Measurements from ENCODE around the gene SH3PXD2B. TPM values are rescaled to one million over a fixed set of nuclear protein-coding genes. Genes with fewer than 3 reads are reported as not detected.

The SH3PXD2B gene
- total RNA-seq, 1 donor from 2014 or later: 0.14 TPM

DNA sequence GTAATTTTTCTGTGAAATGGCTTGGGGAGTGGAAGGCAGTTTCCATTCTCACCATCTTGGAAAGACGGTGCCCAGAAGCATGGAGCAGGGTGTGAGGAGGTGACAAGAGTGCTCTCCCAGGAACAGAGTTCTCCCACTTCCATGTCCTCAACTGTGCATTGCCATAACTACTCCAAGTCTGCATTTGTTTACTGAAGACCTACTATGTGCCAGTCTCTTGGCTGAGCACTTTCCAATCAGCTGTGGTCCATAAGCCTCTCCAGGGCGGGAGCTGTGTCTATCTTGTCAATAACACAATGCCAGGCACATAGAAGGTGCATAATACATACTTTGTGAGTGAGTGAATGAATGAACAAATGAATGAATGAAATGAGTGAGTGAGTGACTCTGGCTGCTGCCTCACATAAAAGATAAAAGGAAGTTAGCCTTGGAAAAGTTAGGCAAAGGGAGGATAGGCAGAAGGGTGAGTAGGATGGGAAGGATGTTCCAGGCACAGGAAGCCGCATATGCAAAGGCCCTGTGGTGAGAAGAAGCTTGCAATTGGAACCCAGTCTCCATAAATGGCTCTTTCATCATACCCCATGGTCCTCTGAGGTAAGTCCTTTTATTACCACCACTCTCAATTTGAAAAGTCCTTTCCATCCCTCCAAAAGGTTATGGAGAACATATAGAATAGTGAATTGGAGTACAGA is 31.3 kb upstream of the SH3PXD2B start:
- intact Hi-C loops (cut with micrococcal nuclease): no loop called here

DNA sequence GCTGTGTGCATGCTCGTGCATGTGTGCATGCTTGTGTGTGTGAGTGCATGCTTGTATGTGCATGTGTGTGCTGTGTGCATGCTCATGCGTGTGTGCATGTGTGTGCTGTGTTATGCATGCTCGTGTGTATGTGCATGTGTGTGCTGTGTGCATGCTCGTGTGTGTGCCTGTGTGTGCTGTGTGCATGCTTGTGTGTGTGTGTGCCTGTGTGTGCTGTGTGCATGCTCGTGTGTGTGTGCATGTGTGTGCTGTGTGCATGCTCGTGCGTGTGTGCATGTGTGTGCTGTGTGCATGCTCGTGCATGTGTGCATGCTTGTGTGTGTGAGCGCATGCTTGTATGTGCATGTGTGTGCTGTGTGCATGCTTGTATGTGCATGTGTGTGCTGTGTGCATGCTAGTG is 30.3 kb upstream of the SH3PXD2B start:
- intact Hi-C loops (cut with micrococcal nuclease): no loop called here

DNA sequence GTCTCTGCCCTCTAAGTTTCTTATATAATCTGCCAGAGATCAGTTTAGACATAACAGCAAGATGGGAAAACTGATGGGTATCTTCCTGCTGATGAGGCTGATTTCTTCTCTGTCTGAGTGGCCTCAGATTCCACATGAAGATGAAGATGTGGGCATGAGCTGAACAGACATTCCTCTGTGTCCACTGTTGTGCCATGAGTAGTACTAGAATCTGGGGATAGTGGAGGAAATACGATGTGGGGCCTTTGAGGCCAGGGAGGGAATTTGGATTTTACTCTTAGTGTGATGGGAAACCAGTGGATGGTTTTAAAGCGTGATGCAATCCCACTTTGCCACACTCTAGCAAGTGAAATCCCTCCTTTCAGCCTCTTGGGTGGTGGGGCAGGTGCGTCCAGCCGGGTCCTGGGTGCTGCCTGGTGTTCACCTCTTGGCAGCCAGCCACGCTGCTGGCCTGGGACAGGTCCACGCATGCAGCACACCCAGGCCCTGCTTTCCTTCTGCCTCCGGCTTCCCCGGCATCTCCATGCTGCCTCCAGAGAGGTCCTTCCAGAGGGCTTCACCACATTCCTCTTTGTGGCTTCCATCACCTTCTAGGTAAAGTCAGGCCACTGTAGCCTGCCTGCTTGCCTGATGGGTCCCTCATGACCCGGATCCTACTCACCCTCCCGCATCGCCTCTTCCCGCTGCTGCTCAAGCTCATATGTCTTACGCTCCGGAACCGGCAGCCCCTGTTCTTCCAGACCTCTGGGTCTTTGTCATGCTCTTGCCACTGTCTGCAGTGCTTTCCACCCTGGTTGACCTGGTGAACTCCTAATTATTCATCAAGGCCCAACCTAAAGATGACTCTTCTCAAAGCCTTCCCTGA is 28.1 kb upstream of the SH3PXD2B start:
- intact Hi-C loops (cut with micrococcal nuclease): no loop called here

DNA sequence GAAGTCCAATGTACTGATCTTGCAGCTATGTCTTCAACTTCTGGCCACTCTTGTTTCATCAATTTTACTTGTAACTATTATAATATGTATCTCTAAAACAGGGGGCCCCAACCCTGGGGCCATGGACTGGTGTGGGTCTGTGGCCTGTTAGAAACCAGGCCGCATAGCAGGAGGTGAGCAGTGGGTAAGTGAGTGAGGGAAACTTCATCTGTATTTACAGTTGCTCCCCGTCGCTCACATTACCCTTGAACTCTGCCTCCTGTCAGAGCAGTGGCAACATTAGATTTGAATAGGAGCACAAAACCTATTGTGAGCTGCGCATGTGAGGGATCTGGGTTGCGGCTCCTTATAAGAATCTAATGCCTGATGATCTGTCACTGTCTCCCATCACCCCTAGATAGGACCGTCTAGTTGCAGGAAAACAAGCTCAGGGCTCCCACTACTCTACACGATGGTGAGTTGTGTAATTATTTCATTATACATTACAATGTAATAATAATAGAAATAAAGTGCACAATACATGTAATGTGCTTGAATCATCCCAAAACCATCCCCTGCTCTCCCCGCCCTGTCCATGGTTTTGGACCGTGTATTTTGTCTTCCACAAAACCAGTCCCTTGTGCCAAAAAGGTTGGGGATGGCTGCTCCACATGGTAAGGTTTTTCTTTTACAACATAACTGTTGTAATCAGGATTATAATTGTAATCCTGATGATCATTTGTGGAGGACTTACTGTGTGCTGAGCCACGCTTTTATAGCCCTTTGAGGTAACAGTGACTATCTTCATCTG is 26.9 kb upstream of the SH3PXD2B start:
- intact Hi-C loops (cut with micrococcal nuclease): no loop called here

DNA sequence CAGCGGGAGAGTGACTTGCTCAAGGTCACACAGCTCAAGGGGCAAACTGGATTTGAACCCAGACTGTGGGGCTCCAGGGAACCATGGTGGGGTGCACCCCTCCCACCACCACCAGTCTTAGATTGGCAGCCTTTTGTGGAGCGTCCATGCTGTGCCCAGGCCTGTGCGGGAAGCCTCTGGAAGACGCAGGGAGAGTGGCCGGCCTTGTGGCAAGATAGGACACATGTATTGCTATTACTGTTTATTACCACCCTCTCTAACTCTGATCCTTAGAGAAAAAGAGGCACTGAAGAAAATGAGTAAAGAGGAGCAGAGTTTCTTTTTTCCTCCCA is 25.4 kb upstream of the SH3PXD2B start:
- intact Hi-C loops (cut with micrococcal nuclease): loop anchor here (1.0 to 10.0 kb wide), 2 partner anchors 218 to 475 kb away; partner anchors contain the start of gene RPL26L1

DNA sequence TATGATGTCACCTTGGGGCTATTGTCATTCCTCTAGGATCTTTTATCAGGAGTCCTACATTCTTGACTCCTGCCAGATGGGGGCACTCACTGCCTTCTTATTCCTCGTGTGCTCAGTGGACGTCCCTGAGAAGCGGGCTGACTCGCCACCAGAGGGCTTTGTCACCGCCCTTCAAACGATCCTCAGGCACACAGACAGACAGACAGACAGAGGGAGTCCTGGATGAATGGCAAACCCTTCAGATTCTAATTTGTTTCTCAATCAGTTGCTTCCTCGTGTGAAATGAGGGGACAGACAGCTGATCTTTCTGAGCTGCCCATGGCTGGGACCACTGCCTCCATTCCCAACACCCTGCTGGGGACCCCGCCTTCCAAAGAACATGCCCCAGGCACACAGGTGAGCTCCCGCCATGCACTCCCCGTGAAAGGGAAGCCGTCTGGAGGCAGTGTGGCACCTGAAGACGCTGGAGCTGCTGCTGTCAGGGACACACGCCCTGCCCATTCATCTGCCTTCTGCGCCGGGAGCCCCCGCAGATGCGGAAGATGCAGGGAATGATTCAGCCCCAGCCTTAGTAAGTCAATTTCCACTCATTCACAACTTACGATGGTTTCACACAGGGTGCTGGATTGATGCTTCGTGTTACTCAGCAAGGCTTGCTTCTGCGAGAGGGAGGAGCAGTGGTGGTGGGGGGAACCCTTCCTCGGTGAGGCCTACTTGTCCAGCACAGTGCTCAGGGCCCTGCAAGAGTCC is 24.9 kb upstream of the SH3PXD2B start:
- intact Hi-C loops (cut with micrococcal nuclease): loop anchor here (1.0 to 10.0 kb wide), 2 partner anchors 218 to 476 kb away; partner anchors contain the start of gene RPL26L1

DNA sequence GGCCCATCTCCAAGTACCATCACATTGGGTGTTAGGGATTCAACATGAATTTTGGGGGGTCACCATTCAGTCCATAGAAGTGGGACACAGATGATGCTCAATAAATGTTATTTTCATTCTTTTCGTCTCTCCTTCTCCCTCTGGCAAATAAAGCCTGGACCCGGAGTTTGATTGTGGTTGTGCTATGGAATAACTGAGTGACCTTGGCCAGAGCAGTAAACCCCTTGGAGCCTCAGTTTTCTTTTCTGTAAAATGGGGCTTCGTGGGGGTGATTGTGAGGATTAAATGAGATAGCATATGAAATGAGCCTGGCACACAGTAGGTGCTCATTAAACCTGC is 24.3 kb upstream of the SH3PXD2B start:
- intact Hi-C loops (cut with micrococcal nuclease): loop anchor here (1.0 to 10.0 kb wide), 2 partner anchors 219 to 476 kb away; partner anchors contain the start of gene RPL26L1

DNA sequence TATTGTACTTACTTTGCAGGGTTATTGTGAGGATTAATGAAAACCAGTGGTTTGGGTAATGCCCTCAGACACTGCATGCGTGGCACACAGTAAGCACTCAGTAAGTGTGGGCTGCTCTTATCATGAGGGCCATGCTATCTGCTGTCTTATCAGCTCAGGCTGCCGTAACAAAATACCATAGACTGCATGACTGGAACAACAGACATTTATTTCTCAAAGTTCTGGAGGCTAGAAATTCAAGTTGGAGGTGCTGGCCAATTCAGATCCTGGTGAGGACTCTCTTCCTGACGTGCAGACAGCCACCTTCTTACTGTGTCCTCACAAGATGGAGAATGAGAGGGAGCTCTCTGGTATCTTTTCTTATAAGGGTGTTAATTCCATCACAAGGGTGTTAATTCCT is 23.9 kb upstream of the SH3PXD2B start:
- intact Hi-C loops (cut with micrococcal nuclease): loop anchor here (10.0 kb wide), 1 partner anchor 477 kb away; the partner anchor contains the start of gene RPL26L1

DNA sequence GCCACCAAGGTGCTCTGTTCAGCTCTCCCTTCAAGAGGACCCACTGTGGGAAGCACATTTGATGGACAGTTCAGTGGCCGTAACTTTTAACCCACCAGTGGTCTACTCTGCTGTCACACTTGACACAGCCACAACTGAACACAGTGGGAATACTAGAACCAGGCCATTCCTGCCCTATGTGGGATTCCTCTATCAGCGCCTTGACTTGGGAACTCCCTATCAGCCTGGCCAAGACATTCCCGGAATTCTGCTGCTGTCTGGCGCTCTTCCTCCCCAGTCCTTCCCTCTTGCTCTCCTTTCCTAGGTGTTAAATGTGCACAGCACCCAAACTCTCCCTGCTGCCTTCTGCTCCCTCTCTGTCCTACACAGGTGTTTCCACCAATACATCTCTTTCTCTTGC is 23.1 kb upstream of the SH3PXD2B start:
- intact Hi-C loops (cut with micrococcal nuclease): loop anchor here (10.0 kb wide), 1 partner anchor 477 kb away; the partner anchor contains the start of gene RPL26L1

DNA sequence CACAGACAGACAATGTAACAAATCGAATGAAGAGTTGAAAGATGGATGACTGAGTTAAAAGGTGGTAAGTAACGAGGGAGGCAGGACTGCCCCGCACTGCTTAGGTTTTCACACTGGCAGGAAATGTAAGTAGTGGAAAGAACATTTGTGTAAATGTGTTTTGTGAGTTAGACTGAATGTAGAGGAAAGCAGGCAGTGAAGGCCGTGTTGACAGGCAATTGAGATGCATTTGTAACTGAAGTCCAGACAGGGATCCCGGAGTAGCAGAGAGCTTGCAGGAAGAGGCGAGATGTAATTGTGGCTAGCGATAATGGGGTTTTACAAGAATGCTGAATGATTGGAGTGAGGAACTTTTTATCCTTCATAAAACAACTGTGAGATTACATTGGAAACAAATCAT is 20.0 kb upstream of the SH3PXD2B start:
- intact Hi-C loops (cut with micrococcal nuclease): loop anchor here (10.0 kb wide), 1 partner anchor 481 kb away; the partner anchor contains the start of gene RPL26L1

DNA sequence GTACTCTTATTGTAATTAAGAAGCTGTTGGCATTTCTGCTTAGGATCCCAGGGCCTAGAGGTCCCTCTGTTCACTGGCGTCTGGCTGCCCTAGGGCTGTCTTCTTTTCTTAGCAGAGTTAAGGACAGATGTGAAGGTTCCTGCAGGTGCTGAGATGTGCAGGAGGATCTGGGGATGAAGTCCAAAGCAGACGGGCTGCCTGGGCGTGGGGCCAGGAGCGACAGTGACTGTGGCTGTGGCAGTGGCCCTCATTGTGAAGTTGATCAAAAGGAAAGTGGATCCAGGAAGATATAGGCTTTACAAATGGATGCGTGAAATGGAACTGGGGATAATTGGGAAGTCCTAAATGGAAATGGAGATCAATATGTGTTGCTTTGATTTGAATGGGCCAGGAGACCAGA is 19.1 kb upstream of the SH3PXD2B start:
- intact Hi-C loops (cut with micrococcal nuclease): loop anchor here (10.0 kb wide), 1 partner anchor 481 kb away; the partner anchor contains the start of gene RPL26L1

DNA sequence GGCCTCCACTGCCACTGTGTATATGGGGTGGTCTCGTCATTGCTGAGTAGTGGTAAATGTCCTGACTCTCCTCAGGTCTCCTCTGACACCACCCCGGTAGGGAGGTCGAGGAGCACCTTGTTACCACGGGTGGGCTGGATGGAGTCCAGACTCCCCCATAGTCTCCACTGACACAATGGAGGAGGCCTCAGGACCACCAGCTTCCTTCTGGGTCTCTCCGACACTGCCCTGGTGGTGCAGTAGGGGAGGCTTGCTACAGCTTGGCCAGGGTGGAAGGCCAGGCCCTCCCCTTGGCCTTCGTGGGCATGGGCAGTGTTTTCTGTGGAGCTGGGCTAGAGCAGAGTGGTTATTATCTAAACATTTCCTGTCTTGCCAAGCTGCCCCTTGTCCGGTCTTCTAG is 15.4 kb upstream of the SH3PXD2B start:
- intact Hi-C loops (cut with micrococcal nuclease): loop anchor here (10.0 kb wide), 1 partner anchor 485 kb away; the partner anchor contains the start of gene RPL26L1

DNA sequence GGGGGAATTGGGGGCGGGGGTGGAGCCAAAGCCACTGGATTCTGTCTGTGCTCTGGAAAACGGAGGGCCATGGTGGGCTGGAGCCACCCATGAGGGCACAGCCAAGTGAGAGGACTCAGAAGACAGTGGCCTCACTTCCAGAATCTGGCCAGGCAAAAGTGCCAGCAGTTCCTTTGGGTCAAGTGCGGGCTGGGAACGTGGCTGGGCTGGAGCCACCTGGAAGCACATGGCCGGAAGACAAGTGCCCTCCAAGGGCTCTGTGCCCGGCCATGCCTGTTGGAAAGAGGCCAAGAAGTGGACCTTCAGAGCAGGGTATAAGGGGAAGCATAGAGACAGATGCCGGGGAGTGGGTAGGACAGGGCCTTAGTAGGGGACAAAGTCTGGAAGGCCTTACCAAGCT is 11.7 kb upstream of the SH3PXD2B start:
- intact Hi-C loops (cut with micrococcal nuclease): no loop called here

DNA sequence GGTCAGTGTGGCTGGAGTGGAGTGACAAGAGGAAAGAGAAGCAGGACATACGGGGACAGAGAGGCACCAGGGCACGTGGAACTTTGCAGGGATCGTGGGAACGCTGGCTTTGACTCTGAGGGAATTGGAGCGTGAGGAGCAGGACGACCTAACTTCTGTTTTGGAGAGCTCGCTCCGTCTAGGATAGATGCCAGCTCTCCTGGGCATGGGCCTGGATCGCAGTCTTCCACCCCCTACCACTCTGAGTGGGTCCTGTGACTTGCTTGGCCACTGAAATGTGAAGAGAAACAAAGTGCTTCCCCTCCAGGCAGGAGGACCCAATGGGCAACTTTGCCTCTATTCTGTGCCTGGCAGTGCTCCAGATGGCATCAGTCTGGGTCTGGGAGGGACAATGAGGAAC is 8.7 kb upstream of the SH3PXD2B start:
- intact Hi-C loops (cut with micrococcal nuclease): no loop called here

DNA sequence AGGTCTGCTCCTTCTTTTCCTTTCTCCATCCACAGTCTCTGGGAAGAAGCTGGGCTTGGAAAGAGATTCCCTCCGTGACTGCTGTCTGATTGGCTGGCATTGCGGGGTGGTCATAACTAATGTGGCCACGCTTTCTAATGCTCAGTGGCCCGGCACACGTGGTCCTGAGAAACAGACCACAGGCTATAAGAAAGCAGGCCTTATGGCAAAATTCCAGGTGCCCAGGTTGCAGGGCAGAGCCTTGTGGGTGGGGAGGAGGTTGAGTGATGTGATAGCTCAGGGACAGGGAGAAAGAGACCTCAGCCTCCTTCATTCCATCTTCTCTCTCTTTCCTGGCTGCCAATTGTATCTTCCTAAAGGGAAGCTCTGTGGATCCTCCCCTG is 5.4 kb upstream of the SH3PXD2B start:
- intact Hi-C loops (cut with micrococcal nuclease): no loop called here

DNA sequence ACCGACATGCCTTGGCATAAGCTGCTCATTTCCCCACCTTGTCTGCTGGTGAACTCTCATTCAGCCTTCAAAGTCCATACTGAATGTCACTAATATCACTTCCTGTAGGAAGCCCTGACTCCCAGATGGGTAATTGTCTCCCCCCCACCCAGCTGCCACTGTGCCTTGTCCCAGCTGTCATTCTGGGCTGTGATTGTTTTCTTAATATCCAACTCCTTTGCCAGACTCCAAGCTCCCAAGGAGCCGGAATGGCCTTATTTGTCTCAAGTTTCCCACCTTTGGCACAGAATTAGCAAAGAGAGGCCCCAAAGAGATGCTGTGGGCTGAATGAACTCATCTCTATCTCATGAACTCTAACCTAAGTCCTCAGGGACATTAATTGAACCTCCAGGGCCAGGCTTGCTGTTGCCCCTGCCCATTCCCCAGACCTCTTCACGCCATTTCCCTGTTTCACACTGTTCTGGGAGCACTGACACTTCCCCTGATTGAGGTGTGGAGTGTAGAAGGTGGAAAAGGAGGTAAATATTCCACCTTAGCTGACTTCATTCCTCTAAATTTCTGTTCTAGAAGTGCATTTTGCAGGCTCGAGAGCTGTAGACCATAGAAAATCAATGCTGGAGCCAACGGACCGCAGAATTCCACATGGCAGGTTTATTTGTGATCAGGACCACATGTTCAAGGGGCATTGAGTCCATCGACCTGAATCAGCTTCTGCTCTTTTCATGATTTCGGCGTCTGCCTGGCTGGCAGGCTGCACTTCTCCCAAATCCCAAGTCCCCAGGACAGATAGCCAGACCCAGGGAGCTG is 4.9 kb upstream of the SH3PXD2B start:
- intact Hi-C loops (cut with micrococcal nuclease): no loop called here

DNA sequence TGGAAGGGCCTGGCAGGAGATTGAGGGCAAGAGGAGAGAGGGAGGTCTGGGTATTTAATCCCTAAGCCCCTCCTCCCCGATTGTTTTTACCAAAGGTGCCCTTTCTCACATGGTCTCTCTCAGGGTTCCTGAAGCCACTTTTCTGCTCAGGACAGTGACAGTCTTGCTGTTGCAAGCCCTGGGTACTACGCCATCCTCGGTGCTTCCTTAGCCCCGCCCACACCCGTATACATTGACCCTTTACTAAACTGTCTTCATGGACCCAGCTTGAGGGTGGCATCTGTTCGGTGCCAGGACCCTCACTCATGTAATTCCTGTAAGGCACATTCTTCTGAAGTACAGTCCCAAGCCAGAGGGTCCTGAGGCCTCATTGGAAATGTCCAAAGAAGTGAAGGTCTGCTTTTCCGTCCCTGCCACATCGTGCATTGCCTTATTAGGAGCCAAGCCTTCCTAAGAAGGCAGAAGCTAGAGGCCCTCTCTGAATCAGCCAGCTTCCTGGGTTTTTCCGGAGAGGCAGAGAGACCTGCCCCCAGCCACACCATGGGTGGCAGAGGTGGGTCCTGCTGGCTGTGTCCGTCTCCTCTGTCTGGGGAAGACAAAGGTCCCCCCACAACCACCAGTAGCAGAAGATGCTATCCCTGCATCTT is 1.9 kb upstream of the SH3PXD2B start:
- intact Hi-C loops (cut with micrococcal nuclease): no loop called here

DNA sequence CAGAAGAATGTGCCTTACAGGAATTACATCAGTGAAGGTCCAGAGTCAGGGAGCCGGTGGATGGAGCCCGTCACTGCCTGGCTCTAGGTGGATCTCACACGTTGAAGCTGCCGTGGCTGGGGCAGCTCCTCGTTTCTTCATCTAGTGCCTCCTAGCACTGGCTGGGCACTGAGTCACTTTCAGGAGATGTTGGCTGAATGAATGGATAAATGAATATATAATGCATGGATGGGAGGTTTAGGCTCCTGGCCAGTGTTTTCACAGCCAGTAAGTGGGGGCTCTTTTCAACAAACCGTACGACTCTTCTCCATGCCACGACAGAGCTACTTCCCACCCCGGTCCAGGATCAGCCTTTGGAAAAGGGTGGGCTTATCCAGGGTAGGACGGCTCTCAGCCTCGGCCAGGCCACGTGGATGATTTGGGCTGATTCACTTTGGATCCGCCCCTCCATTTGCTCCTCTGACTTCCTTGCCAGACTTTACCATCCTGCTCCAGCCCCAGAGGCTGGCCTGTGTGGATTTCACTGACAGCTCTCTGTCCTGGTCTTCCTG is 1.3 kb upstream of the SH3PXD2B start:
- intact Hi-C loops (cut with micrococcal nuclease): no loop called here

DNA sequence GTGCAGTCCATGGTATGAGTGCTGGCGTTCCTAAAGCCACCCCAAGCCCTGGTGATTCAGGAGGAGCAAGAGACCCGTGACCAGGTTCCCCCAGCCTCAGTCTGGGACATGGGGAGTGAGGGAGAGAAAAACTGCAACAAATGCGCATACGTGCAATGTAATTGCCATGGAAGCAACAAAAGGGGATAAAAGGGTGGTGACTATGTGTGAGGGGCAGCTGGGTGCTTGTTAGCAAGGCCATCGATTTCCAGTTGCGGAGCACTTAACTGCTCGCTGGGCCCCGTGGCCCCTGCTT is 709 bp upstream of the SH3PXD2B start:
- intact Hi-C loops (cut with micrococcal nuclease): no loop called here
